ENCODE results near the gene MLLT6.

MLLT6 gene

DNA sequence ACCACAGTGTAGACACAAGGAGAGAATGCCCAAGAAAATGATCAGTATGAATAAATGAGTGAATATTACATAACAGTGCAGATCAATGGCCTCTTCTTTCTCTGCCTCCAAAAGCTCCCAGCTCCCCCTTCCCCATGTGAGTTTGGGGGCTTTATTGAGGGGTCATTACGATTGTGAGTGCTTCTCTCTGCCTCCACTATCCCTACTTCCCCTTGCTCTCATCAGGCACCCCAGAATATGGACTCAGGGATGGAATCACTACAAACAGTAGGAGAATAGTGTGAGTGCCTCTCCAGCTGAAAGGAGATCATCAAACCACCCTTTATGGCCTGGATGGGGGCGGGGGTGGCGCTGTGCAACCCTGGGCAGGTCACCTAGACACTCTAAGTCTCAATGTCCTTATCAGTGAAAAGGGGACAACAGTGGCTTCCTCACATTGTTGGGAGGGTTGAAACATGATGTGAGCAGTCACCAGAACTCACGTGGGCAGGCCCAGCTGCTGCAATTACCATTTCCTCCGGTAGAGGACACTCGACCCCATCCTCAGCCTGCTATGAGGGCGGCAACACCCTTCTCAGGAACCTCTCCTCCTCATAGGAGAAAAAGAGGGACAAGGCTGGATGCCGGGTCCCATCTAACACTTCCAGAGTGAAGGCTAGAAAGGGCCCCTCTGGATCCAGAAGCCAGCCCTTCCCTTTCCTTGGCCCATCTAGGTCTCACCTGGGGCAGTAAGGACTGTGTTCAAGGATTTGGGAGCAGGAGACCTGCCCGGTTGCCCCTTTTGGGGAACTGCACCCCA is 28.2 kb upstream of the MLLT6 start:
- no peak overlapping the region for H3K4me3 ChIP-seq (ENCODE audit: low read depth, low read length)
- peak; percentile 96 for TF ChIP-seq CTCF (IDR thresholded peaks at IDR 0.05; ENCODE audit: control insufficient read depth, extremely low read depth, insufficient read depth)
- DNase-seq (ENCODE audit: low read depth) = peak; percentile 35

GRCh38 chr17:38677819-38678218 is 27.3 kb upstream of the MLLT6 start:
- TF ChIP-seq CTCF (IDR thresholded peaks at IDR 0.05; ENCODE audit: control insufficient read depth, extremely low read depth, insufficient read depth) = no peak
- no peak for DNase-seq (ENCODE audit: low read depth)
- H3K4me3 ChIP-seq (ENCODE audit: low read depth, low read length) = no peak overlapping the region

DNA sequence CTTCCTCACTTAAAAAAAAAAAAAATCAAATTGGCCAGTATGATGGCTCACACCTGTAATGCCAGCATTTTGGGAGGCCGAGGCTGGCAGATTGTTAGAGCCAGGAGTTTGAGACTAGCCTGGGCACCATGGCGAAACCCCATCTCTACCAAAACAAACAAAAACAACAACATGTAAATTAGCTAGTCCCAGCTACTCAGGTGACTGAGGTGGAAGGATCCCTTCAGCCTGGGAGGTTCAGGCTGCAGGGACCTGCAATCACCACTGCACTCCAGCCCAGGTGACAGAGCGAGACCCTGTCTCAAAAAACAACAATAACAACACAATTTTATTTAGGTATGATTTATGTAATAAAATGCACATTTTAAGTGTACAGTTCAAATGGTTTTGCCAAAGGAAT is 24.0 kb upstream of the MLLT6 start:
- H3K4me3 ChIP-seq (ENCODE audit: low read depth, low read length) = no peak overlapping the region
- no peak for DNase-seq (ENCODE audit: low read depth)
- TF ChIP-seq CTCF (IDR thresholded peaks at IDR 0.05; ENCODE audit: control insufficient read depth, extremely low read depth, insufficient read depth) = no peak

- no peak for TF ChIP-seq CTCF (IDR thresholded peaks at IDR 0.05; ENCODE audit: control insufficient read depth, extremely low read depth, insufficient read depth)
- no peak overlapping the region for H3K4me3 ChIP-seq (ENCODE audit: low read depth, low read length)
- DNase-seq (ENCODE audit: low read depth) = no peak
Observed at GRCh38 chr17:38685491-38685890, 19.6 kb upstream of the MLLT6 start.

DNA sequence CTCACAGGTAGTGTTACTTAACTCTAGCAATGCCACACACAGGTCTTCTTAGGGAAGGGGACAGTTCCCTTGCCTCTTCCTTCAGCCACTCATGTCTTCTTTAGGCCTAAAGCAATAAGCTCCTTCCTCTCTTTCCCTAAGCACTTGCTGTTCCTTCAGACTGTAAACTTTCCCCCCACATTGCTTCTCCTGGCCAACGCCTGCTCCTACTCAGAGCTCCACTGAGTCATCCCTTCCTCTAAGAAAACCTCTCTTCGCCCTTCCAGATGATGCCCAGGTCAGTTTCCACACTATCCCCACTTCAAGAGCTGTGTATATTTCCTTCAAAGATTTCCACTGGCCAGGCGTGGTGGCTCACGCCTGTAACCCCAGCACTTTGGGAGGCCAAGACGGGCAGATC is 17.8 kb upstream of the MLLT6 start:
- DNase-seq (ENCODE audit: low read depth) = no peak
- no peak overlapping the region for H3K4me3 ChIP-seq (ENCODE audit: low read depth, low read length)
- TF ChIP-seq CTCF (IDR thresholded peaks at IDR 0.05; ENCODE audit: control insufficient read depth, extremely low read depth, insufficient read depth) = no peak

- DNase-seq (ENCODE audit: low read depth) = no peak
- no peak for TF ChIP-seq CTCF (IDR thresholded peaks at IDR 0.05; ENCODE audit: control insufficient read depth, extremely low read depth, insufficient read depth)
- H3K4me3 ChIP-seq (ENCODE audit: low read depth, low read length) = no peak overlapping the region
Observed at GRCh38 chr17:38690386-38690785, 14.7 kb upstream of the MLLT6 start.

DNA sequence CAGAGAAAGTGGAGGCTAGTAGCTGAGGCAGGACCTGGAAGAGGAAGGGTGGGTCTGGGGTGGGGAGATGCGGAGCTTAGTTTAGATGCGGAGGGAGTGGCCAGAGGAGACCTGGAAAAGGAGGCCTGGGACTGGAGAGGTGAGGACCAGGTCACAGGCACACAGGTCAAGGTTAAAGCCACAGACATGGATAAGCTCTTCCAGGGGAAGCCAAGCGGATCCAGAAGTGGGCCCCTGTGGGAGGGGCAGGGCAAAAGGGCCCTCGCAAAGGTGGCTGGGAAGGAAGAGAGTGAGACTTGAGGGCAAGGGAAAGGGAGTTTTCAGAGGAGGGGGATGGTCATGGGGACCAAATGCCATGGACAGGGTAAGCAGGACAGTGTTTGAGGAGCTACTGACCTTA is 13.9 kb upstream of the MLLT6 start:
- DNase-seq (ENCODE audit: low read depth) = no peak
- no peak for TF ChIP-seq CTCF (IDR thresholded peaks at IDR 0.05; ENCODE audit: control insufficient read depth, extremely low read depth, insufficient read depth)
- H3K4me3 ChIP-seq (ENCODE audit: low read depth, low read length) = no peak overlapping the region
